RCC 7860 (cell line): ENCODE results near the gene SLAMF8.

Experiments used
- DNase-seq: peaks from one replicate; pipeline ENCODE4 v3.0.0-alpha.2; 2015; ENCODE audit warnings: low spot score
- FAIRE-seq: peaks from 2 replicates; lab custom pipeline; 2012; peaks lifted over from hg19 to GRCh38; lab: Jason Lieb, UNC

The SLAMF8 gene

GRCh38 chr1:159845751-159846629, 19.3 kb downstream of the SLAMF8 start:
- FAIRE-seq, result no peak
- DNase-seq, result no peak

DNA sequence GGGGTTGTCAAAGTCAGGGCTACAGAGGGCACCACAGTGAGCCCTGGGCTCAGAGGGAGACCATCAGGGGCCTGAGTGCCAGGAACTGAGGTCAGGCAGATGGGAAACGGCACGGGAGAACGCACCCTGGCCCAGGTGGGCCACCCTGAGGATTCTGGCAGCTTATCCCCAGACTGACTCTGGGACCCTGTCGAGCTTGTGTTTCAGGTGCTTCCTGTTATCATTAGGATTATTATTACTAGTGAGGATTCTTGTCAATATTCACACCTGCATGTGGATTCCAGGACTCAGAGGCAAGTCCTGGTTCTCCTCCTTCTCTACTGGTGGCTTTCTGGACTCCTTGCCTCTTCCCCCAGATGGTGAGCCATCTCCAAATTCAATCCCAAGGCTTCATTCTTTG, 20.6 kb downstream of the SLAMF8 start:
- FAIRE-seq (no peak), DNase-seq (no peak)

GRCh38 chr1:159848326-159848725, 21.7 kb downstream of the SLAMF8 start:
- DNase-seq (no peak), FAIRE-seq (no peak)

DNA sequence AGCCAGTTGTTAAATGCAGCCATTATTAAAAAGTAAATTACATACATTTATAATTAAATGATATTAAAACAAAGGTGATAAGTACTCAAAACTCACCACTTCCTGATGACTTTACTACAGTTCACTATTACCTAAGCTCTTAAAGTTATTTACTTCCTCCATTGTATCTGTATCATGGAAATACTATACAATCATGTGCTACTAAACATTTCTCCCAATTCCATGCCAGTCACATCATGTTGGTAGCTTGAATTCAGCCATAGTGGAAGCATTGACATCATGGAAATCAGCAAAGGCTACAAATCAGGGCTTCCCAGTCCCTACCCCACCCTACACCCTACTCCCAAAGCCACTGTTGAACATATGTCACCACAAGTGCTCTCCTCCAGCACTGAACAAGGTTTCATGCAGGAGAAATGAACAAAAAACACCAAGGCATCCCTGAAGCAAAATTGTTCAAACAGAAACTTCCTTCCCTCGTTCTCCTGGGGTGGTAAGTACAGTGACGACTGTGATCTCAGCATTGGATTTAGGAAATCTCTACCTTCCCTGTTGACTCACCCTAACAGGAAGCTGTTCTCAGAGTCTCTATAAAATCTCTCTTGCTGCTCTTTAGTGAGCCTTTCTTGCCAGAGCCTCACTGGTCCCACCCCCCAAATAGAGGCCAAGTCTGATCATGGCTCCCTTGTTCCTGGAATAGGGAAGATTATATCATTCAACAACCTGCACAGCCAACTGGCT, 23.1 kb downstream of the SLAMF8 start:
- FAIRE-seq (no peak), DNase-seq (peak; percentile 26)

DNA sequence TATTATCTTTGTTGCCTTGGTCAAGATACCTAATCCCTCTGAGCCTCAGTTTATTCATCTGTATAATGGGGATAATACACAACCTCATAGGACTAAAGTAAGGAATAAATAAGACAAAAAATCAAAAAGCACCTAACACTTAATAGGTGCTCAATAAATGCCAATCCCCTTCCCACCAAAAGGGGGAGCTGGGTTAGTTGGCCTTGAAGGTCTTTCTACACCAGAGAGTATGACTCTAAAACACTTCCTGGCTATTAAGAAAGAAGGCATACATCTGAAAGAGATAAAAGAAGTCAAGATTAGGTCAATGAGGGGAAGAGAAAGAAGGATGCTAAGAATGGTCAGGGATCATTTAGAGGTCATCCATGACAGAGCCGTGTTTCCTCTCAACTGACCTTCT, 24.7 kb downstream of the SLAMF8 start:
- DNase-seq (no peak), FAIRE-seq (no peak)

- DNase-seq (no peak), FAIRE-seq (no peak)
Measured at GRCh38 chr1:159853417-159854115, 26.9 kb downstream of the SLAMF8 start.

DNA sequence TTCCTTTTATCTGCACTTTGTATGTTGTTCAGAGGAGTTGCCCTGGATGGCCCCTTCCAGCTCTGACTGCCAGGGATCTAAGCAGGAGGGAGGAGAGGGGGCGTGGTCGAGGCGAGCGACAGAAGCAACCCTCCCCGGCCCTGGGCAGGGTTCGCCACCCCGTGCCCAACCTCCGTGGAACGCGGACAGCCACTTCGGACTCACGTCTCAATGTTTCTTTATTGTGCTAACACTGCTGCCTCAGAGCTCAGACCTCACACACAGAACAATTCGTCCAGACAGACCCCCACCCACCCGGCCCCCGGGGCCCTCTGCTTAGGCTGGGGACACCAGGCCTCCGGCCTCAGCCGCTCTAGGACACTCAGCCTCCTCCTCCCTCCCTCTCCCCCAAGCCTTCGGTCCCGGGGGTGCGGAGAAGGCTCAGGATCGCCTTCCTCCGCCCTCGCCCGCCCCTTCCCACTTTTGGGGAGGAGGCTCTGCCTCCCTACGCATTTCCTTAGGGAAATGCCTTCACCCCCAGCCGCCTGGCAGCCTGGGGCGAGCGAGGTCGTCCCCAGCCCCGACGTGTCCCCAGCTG, 27.5 kb downstream of the SLAMF8 start:
- DNase-seq (no peak), FAIRE-seq (no peak)

GRCh38 chr1:159854693-159855192, 28.1 kb downstream of the SLAMF8 start:
- DNase-seq (no peak), FAIRE-seq (no peak)

DNA sequence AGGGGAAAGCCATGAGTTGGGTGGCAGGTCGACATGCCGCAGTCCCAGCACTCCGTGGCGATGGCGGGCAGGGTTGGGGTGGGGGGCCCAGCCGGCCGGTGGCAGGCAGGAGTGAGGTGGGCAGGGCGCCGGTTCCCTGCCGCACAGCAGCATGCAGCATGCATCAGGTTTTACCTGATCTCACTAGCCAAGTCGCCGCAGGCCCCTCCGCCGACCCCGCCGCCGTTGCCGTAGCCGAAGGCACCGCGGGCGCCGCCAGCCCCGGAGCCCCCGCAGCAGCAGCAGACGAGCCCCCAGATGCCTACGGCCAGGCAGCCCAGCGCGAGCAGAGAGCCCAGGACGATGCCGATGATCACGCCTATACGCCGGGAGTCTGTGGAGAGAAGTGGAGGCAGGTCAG, 29.0 kb downstream of the SLAMF8 start:
- FAIRE-seq, result no peak
- DNase-seq, result no peak

DNA sequence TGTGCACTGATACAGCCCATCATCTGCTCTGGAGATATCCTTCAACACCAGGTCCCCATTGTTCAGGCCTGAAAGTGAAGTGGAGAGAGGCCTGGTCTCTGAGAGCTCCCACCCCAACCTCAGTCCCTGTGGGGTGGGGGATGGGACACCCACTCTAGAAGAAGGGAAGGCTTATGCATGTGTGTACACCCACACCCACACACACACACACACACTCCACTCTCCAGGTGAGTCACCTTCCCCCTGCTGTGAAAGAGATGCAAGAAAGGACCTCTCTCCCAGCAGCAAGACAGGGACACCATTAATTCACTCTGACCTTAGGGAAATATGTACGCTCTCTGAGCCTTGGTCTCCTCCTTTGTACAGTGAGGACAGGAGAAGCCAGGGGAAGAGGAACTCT, 29.9 kb downstream of the SLAMF8 start:
- no peak for FAIRE-seq
- no peak for DNase-seq

DNA sequence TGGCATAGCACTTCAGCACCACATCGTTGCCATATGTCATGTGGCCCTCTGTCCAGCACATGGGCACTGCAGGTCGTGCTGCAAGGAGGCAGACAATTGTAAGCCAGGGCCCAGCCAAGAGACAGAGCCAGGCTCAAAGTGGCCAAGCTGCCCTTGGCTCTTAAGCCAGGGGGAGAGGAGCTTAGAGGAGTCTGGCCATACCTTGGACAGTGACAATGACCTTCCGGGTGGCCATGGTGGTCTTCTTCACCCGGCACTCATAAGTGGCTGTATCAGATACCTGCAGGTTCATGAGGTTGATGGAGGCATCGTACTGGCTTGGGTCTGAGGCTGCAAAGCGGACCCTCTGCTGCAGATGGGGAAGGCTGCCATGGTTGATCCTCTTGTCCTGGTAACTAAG, 31.2 kb downstream of the SLAMF8 start:
- no peak for FAIRE-seq

GRCh38 chr1:159859767-159860322, 33.2 kb downstream of the SLAMF8 start:
- no peak for FAIRE-seq
- DNase-seq, result no peak

More for the DNA sequence above, 31.2 kb downstream of the SLAMF8 start:
- no peak for DNase-seq

DNA sequence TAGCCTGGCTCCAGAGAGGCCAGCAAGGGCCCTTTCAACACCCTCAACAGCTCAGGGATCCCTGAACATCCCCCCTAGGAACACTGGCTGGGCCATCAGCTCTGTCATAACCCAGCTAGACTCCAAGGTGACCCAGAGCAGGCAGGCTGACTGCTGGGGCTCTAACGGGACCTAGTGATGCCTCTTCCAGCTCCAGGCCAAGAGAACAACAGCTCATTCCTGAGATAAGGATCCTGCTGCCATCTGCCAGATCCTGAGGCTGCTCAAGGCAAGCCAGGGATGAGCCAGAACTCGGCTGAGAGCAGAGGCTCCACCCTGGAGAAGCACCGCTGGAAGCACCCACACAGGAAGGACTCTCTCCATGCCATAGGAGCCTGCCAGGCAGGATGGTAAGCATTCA, 33.8 kb downstream of the SLAMF8 start:
- DNase-seq (no peak), FAIRE-seq (no peak)

DNA sequence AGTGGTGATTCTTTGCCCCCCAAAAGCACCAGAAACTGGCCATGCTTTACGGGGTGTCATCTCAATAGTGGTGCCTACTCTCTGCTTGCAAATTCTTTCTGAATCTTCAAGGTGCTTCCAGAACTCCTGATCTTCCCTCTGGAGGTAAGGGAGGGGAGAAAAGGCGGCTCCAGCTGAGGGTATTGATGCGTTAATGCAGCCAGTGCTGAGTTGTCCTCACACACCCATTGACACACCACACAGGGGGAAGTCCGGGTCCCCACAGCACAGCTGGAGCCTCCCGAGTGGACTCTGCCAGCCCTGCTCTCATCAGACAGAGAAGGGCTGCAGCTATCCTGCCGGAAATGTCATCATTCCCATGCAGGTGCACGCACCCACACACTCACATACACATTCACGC, 34.5 kb downstream of the SLAMF8 start:
- DNase-seq (no peak), FAIRE-seq (no peak)

DNA sequence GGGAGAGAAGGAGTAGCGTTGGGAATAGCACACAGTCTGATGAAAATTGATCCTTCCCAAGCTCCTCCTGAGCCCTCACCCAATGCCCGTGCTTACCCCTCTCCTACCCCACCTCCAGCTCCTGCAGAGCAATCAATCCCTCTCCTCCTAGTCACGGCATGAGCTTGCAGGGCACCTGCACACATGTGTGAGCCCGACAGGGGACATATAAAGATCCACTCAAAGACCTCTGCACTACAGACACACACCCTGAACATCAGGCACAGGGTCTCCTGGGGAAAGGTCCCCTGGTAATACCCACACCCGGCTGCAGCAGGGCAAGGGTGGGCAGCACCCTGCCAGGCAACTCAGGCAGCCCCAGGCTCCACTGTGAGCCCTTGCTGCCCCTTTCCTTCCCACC, 35.4 kb downstream of the SLAMF8 start:
- no peak for DNase-seq
- no peak for FAIRE-seq

DNA sequence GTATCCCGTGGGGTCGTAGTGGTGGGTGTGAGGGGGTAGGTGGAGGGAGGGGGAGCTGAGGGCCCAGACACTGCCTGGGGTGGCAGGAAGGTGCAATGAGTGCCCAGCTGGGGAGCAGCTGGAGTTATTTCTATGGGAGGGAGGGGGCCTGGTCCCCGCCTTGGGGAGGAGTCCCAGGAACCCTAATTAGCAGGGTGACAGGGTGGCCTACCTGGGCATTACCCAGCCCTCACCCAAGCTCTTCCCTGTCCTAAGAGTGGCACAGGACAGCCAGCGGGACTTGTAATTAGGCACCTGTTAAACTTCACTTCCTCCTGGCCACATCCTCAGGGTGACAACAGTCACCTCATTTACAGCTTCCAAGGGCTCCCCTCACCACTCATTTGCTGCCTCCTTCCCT, 35.9 kb downstream of the SLAMF8 start, which contains the start of gene VSIG8:
Gene VSIG8, minus strand, starts transcription at position 101 of the 400 bp plus-strand sequence. CDS start 136 bp downstream, outside the sequence.
- no peak for DNase-seq
- no peak for FAIRE-seq

- FAIRE-seq (no peak), DNase-seq (no peak)
Measured at GRCh38 chr1:159864262-159864661, 37.6 kb downstream of the SLAMF8 start.

GRCh38 chr1:159866066-159866465, 39.4 kb downstream of the SLAMF8 start:
- DNase-seq, result no peak
- no peak for FAIRE-seq

- DNase-seq (no peak), FAIRE-seq (no peak)
Measured at GRCh38 chr1:159866905-159867663, 40.4 kb downstream of the SLAMF8 start.

- FAIRE-seq (no peak), DNase-seq (no peak)
Measured at GRCh38 chr1:159867664-159868026, 41.0 kb downstream of the SLAMF8 start.
